Immature natural killer cell (primary cell): ENCODE measurements around the gene SNRNP35. TPM values are rescaled to one million over a fixed set of nuclear protein-coding genes. Genes with fewer than 3 reads are reported as not detected.
A peak's percentile ranks its signal among the peaks of the same experiment; 100 is the strongest.
"Not testable (repeated sequence)": the region's sequence is repeated elsewhere in the genome, so short reads cannot be mapped to it uniquely, and the experiment has no call there.

Source experiments
- DNase-seq, 3 donors: peaks; one replicate each; pipeline ENCODE4 v3.0.0; 2022; ENCODE audit warnings: mixed read lengths in 1 of 3
- H3K27ac Mint-ChIP-seq, 6 donors: one replicate each; pipeline ENCODE4 v1.8.0; 2020; ENCODE audit warnings: mixed read lengths in 6 of 6, mild to moderate bottlenecking in 5 of 6, inconsistent platforms in 4 of 6, moderate library complexity in 3 of 6
- H3K27me3 Mint-ChIP-seq, 3 donors: one replicate each; pipeline ENCODE4 v1.8.0; 2020 to 2021; ENCODE audit warnings: low read depth in 3 of 3, mild to moderate bottlenecking in 3 of 3, mixed read lengths in 3 of 3, moderate library complexity in 3 of 3, inconsistent platforms in 1 of 3
- H3K36me3 Mint-ChIP-seq, 3 donors: one replicate each; pipeline ENCODE4 v1.8.0; 2020; ENCODE audit warnings: mixed read lengths in 3 of 3, inconsistent platforms in 2 of 3, mild to moderate bottlenecking in 2 of 3
- H3K4me1 Mint-ChIP-seq, 2 donors: one replicate each; pipeline ENCODE4 v1.8.0; 2020; ENCODE audit warnings: inconsistent platforms in 2 of 2, mild to moderate bottlenecking in 2 of 2, mixed read lengths in 2 of 2, moderate library complexity in 1 of 2
- H3K4me3 Mint-ChIP-seq, 5 donors: one replicate each; pipeline ENCODE4 v1.8.0; 2020; ENCODE audit warnings: mild to moderate bottlenecking in 5 of 5, mixed read lengths in 5 of 5, inconsistent platforms in 3 of 5, moderate library complexity in 3 of 5
- H3K9me3 Mint-ChIP-seq, 6 donors: one replicate each; pipeline ENCODE4 v1.8.0; 2020; ENCODE audit warnings: mild to moderate bottlenecking in 6 of 6, mixed read lengths in 6 of 6, inconsistent platforms in 4 of 6, moderate library complexity in 3 of 6
- polyA plus RNA-seq, 3 donors: library from polyadenylated mRNA; unstranded; fragments of 300-500 nt; fragmentation: Illumina TruSeq; gene quantifications; one replicate each; pipeline ENCODE4 v1.2.3, GENCODE V29; 2021

The SNRNP35 gene
- polyA plus RNA-seq, 3 donors from 2014 or later, result 26.2 to 42.3 (median 37.8) TPM

- Mint-ChIP-seq H3K36me3 (peaks cover 4 to 21% (median 4%) of the 10 kb centered on the region in 3 donors), H3K4me3 (no peak overlapping the region)
These were observed 7.1 kb downstream of the SNRNP35 start for GRCh38 chr12:123465084-123465483.

GRCh38 chr12:123468786-123469185 lies 10.8 kb downstream of the SNRNP35 start:
- H3K4me3 Mint-ChIP-seq, result no peak overlapping the region
- no peak for DNase-seq
- H3K4me1 Mint-ChIP-seq, result peaks cover 10 to 19% of the 10 kb centered on the region in 2 donors
- H3K27ac Mint-ChIP-seq, result no peak overlapping the region
- H3K36me3 Mint-ChIP-seq, result peaks cover 0 to 27% (median 4%) of the 10 kb centered on the region in 3 donors
- H3K9me3 Mint-ChIP-seq, result no peaks in the 10 kb centered on the region
- peaks cover 0 to 1% (median 0%) of the 10 kb centered on the region in 3 donors for H3K27me3 Mint-ChIP-seq

More at GRCh38 chr12:123465084-123465483, 7.1 kb downstream of the SNRNP35 start:
- no peak for DNase-seq
- Mint-ChIP-seq H3K9me3 (no peaks in the 10 kb centered on the region), H3K27me3 (peaks cover 0 to 1% (median 0%) of the 10 kb centered on the region in 3 donors), H3K4me1 (peaks cover 18 to 35% of the 10 kb centered on the region in 2 donors), H3K27ac (peak overlapping the region in 1 of 6 donors; percentile 36)

- no peak overlapping the region for H3K27ac Mint-ChIP-seq
These were observed 12.0 kb downstream of the SNRNP35 start for GRCh38 chr12:123469978-123470377.

GRCh38 chr12:123471374-123472068 lies 13.6 kb downstream of the SNRNP35 start:
- no peaks in the 10 kb centered on the region for H3K4me1 Mint-ChIP-seq
- no peak for DNase-seq
- no peaks in the 10 kb centered on the region for H3K9me3 Mint-ChIP-seq
- H3K36me3 Mint-ChIP-seq, result peaks cover 0 to 10% (median 8%) of the 10 kb centered on the region in 3 donors
- H3K27me3 Mint-ChIP-seq, result peaks cover 0 to 2% (median 0%) of the 10 kb centered on the region in 3 donors
- H3K4me3 Mint-ChIP-seq, result no peak overlapping the region
- no peak overlapping the region for H3K27ac Mint-ChIP-seq

More at GRCh38 chr12:123469978-123470377, 12.0 kb downstream of the SNRNP35 start:
- DNase-seq, result no peak
- Mint-ChIP-seq H3K9me3 (no peaks in the 10 kb centered on the region), H3K4me1 (peaks cover 10 to 14% of the 10 kb centered on the region in 2 donors), H3K36me3 (peaks cover 0 to 23% (median under 1%) of the 10 kb centered on the region in 3 donors), H3K4me3 (no peak overlapping the region), H3K27me3 (peaks cover 0 to 1% (median 0%) of the 10 kb centered on the region in 3 donors)

GRCh38 chr12:123472438-123472849 lies 14.5 kb downstream of the SNRNP35 start:
- H3K9me3 Mint-ChIP-seq, result no peaks in the 10 kb centered on the region
- peaks cover 0 to 2% (median 0%) of the 10 kb centered on the region in 3 donors for H3K27me3 Mint-ChIP-seq
- peaks cover 0 to 10% (median 8%) of the 10 kb centered on the region in 3 donors for H3K36me3 Mint-ChIP-seq
- no peak overlapping the region for H3K27ac Mint-ChIP-seq
- peaks cover 0 to 2% of the 10 kb centered on the region in 2 donors for H3K4me1 Mint-ChIP-seq
- no peak overlapping the region for H3K4me3 Mint-ChIP-seq
- DNase-seq, result no peak

- no peak overlapping the region for H3K4me3 Mint-ChIP-seq
- H3K9me3 Mint-ChIP-seq, result no peaks in the 10 kb centered on the region
- no peak for DNase-seq
- peak overlapping the region in 1 of 6 donors; percentile 55 for H3K27ac Mint-ChIP-seq
- H3K4me1 Mint-ChIP-seq, result peaks cover under 1 to 3% of the 10 kb centered on the region in 2 donors
- peaks cover 0 to 2% (median 0%) of the 10 kb centered on the region in 3 donors for H3K27me3 Mint-ChIP-seq
- H3K36me3 Mint-ChIP-seq, result peaks cover 0 to 10% (median 8%) of the 10 kb centered on the region in 3 donors
These were observed 16.7 kb downstream of the SNRNP35 start for GRCh38 chr12:123474485-123475245.

- H3K27ac Mint-ChIP-seq, result peak overlapping the region in 1 of 6 donors; percentile 55
- DNase-seq, result no peak
- H3K36me3 Mint-ChIP-seq, result peaks cover 0 to 10% (median 8%) of the 10 kb centered on the region in 3 donors
- no peak overlapping the region for H3K4me3 Mint-ChIP-seq
- peaks cover 0 to 2% (median 0%) of the 10 kb centered on the region in 3 donors for H3K27me3 Mint-ChIP-seq
- no peaks in the 10 kb centered on the region for H3K9me3 Mint-ChIP-seq
- peaks cover 6% of the 10 kb centered on the region in 2 donors for H3K4me1 Mint-ChIP-seq
These were observed 17.3 kb downstream of the SNRNP35 start for GRCh38 chr12:123475246-123475703.

- DNase-seq, result no peak
- H3K4me1 Mint-ChIP-seq, result peaks cover 6 to 9% of the 10 kb centered on the region in 2 donors
- no peak overlapping the region for H3K4me3 Mint-ChIP-seq
- H3K36me3 Mint-ChIP-seq, result peaks cover 0 to 8% (median 0%) of the 10 kb centered on the region in 3 donors
- H3K9me3 Mint-ChIP-seq, result no peaks in the 10 kb centered on the region
- no peak overlapping the region for H3K27ac Mint-ChIP-seq
- peaks cover 0 to 6% (median 0%) of the 10 kb centered on the region in 3 donors for H3K27me3 Mint-ChIP-seq
These were observed 20.1 kb downstream of the SNRNP35 start for GRCh38 chr12:123478069-123478468.

GRCh38 chr12:123478762-123479161 lies 20.8 kb downstream of the SNRNP35 start:
- Mint-ChIP-seq H3K36me3 (peaks cover 0 to 8% (median 0%) of the 10 kb centered on the region in 3 donors), H3K4me1 (peaks cover 11% of the 10 kb centered on the region in 2 donors)

GRCh38 chr12:123479442-123480180 lies 21.7 kb downstream of the SNRNP35 start:
- Mint-ChIP-seq H3K27ac (peak overlapping the region in 2 of 6 donors; percentile 30 to 69), H3K9me3 (no peaks in the 10 kb centered on the region), H3K4me3 (peak overlapping the region in 3 of 5 donors; percentile 9 to 32 (median 16)), H3K36me3 (peaks cover 0 to 8% (median 0%) of the 10 kb centered on the region in 3 donors), H3K4me1 (peaks cover 19 to 20% of the 10 kb centered on the region in 2 donors), H3K27me3 (peaks cover 0 to 7% (median 0%) of the 10 kb centered on the region in 3 donors)
- DNase-seq, result no peak

More at GRCh38 chr12:123478762-123479161, 20.8 kb downstream of the SNRNP35 start:
- Mint-ChIP-seq H3K27me3 (peaks cover 0 to 6% (median 0%) of the 10 kb centered on the region in 3 donors), H3K27ac (no peak overlapping the region), H3K9me3 (no peaks in the 10 kb centered on the region), H3K4me3 (no peak overlapping the region)
- DNase-seq, result no peak

- H3K36me3 Mint-ChIP-seq, H3K27me3 Mint-ChIP-seq, H3K4me3 Mint-ChIP-seq, H3K9me3 Mint-ChIP-seq, DNase-seq, H3K27ac Mint-ChIP-seq: not testable (repeated sequence)
- peaks cover 25 to 26% of the 10 kb centered on the region in 2 donors for H3K4me1 Mint-ChIP-seq
These were observed 23.3 kb downstream of the SNRNP35 start for GRCh38 chr12:123481251-123481650.

GRCh38 chr12:123482876-123483275 lies 24.9 kb downstream of the SNRNP35 start:
- peak overlapping the region in 1 of 6 donors; percentile 17 for H3K27ac Mint-ChIP-seq
- no peak overlapping the region for H3K4me3 Mint-ChIP-seq
- H3K27me3 Mint-ChIP-seq, result peaks cover 0 to 6% (median 0%) of the 10 kb centered on the region in 3 donors
- H3K4me1 Mint-ChIP-seq, result peaks cover 24 to 25% of the 10 kb centered on the region in 2 donors
- no peak for DNase-seq
- no peaks in the 10 kb centered on the region for H3K9me3 Mint-ChIP-seq
- no peaks in the 10 kb centered on the region for H3K36me3 Mint-ChIP-seq

GRCh38 chr12:123483602-123484248 lies 25.8 kb downstream of the SNRNP35 start:
- no peak for DNase-seq
- Mint-ChIP-seq H3K4me3 (no peak overlapping the region), H3K27me3 (peaks cover 0 to 6% (median 0%) of the 10 kb centered on the region in 3 donors), H3K27ac (no peak overlapping the region), H3K36me3 (no peaks in the 10 kb centered on the region), H3K9me3 (no peaks in the 10 kb centered on the region), H3K4me1 (peaks cover 24 to 25% of the 10 kb centered on the region in 2 donors)
